SKM-1 (cell line): ENCODE results near the gene C1orf174.

Experiments
- DNase-seq: peaks from one replicate; lab custom pipeline; 2025; ENCODE audit not compliant: unreplicated experiment; lab: John Stamatoyannopoulos, UW

Gene C1orf174

DNA sequence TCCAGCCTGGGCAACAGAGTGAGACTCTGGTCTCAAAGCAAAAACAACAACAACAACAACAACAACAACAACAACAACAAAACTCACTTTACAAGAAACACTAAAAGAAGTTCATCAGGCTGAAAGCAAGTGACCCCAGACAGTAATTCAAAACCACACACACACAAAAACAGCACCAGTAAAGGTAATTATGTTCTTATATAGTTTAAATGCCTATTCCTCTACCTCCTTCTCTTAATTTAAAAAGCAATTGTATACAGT is 1.7 kb downstream of the C1orf174 start:
- DNase-seq = no peak

DNA sequence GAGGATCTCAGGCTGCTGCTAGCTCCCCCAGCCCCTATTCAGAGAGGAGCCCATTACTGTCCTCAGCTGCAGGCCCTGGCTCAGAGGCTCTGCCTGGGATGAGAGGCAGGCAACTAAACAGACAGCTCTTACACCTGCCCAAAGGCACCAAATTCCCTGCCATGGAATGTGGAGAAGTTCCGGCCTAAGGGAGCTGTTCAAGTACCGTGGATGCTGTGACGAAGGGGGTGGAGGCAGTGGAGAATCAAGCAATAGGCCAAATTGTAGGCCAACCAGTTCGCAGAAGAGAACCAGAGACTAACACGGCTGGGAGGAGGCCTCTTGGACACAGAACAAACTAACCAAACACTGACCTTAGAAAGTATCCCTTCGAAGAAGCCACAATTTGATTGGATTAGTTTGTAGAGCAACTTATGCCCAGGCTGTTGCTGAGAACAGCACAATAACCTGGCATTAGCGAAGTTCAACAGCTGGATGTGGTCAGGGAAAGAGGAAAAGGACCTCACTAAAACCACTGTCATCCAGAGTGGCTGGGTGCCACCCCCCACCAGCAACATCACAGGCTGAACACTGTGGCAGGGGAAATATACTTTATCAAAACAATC is 3.6 kb downstream of the C1orf174 start:
- DNase-seq = no peak

GRCh38 chr1:3895951-3896325 is 4.1 kb downstream of the C1orf174 start:
- no peak for DNase-seq

DNA sequence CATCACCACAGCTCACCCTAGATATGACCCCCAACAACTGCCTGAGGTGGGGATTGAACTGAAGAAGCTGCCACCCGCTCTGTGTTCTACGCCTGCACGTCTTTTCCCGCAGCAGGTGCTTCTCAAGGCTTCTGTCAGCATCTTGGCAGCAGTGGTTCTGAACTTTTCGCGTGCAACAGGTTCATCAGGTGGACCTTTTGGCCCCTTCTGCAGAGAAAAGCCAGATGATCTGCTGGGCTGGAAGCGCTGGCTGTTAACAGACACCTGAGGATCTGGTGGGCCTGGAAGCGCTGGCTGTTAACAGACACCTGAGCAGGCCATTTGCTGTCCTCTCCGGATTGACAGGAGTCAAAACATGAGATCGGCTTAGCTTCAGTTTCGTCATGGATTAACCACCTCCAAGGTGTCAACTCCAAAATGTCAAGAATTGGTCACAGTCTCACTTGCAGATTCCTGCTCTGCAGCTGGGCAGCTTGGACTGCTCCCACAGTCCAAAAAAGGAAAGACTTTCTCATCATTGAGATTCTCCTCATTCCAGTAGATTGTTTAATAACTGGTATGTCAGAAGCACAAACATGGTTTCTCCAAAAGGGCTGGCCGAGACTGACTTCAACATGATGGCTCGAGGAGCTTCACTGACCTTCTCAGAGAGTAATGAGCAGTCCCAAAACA is 4.7 kb downstream of the C1orf174 start:
- DNase-seq = no peak

DNA sequence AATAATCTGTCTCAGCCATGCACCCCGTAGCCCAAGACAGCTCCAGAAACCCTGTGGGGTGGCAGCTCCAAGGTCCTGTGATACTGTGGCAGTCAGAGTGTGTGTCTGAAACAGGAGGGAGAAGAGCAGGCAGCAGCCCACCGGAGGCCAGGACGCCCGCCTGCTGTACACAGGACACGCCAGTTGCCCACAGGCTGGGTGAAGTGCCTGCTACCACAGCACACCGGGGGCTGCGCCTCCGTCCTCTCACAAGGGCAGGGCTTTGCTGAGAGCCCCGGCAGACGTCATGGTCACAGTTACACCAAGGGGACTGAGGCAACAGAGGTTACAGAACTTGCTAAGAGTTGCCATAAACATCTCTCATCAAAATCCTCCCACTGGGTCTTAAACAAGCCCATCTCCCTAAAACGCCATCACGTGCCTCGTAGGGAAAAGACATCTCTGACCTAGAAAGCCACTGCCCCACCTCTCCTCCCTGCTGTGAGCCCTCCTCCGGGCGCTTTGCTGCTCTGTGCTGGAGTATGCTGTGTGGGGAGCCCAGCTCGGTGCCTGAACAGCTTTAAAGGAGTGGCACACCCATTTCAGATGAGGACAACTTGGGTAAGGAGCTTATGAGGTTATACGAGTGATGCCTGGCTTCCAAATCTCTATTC is 5.3 kb downstream of the C1orf174 start:
- no peak for DNase-seq

GRCh38 chr1:3893190-3893589 is 6.9 kb downstream of the C1orf174 start:
- DNase-seq = no peak

GRCh38 chr1:3892748-3893147 is 7.3 kb downstream of the C1orf174 start:
- no peak for DNase-seq

DNA sequence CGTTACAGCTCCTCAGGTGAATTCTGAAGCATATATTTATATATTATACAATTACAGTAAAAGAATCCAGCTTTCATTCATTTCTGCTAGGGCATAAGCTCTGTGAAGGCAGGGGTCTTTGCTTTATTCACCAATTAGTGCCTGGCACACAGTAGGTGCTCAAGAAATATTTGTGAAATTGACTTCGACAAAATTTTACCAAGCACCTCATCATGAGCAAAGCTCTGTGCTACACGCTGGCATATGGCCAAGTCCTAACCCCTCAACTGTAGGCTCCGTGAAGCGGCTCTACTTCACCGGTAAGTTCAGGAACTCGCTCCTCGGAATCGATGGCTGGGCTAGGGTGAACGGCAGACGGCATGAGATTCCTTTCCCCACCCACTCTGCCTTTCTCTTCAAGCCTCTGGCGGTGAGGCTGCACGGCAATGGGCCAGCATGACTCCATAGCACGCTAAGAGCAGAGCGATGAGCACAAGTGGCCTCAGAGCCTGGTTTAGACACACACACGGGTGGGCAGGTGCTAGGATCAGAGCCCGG is 8.7 kb downstream of the C1orf174 start:
- DNase-seq = no peak

GRCh38 chr1:3890389-3891328 is 9.4 kb downstream of the C1orf174 start:
- no peak for DNase-seq

DNA sequence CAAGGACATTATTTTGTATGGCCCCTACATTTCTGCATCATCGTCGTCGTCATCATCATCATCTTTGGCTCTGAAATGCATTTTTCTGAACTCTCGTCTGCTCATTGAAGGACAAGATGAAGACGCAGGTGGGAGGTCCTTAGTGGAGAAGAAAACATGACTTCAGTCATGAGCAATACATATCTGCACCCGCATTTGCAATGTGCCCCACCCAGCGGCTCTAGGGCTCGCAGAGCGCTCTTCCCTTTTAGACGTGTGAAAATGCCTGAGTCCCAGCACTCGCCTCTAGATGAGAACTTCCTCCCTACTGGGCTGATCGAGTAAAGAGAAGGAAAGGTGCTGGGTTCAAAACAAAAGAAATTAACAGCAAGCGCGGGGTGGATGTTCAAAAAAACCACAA is 10.1 kb downstream of the C1orf174 start:
- DNase-seq = no peak

- DNase-seq = no peak
Measured at GRCh38 chr1:3888301-3888700, 11.8 kb downstream of the C1orf174 start.

DNA sequence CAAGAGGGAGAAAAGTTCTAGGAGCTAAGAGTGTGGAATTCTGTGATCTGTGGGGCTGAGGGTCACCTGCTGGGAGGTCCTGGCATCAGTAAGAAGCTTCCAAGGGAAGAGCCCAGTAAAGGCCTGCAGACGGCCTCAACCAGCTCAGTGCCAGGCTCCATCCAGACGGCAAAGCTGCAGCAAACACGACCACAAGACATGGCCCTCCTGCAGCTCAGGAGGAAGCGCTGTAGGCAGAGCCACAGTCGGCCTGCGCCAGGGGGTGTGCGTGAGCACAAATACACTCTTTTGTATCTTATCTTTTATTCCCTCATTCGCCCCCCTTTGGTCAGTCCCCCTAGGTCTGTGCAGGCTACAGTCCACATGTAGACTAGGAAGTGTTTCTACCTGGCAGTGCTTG is 13.4 kb downstream of the C1orf174 start:
- no peak for DNase-seq

- no peak for DNase-seq
Measured at GRCh38 chr1:3886106-3886670, 13.9 kb downstream of the C1orf174 start.

- DNase-seq = no peak
Measured at GRCh38 chr1:3885611-3886010, 14.5 kb downstream of the C1orf174 start.

DNA sequence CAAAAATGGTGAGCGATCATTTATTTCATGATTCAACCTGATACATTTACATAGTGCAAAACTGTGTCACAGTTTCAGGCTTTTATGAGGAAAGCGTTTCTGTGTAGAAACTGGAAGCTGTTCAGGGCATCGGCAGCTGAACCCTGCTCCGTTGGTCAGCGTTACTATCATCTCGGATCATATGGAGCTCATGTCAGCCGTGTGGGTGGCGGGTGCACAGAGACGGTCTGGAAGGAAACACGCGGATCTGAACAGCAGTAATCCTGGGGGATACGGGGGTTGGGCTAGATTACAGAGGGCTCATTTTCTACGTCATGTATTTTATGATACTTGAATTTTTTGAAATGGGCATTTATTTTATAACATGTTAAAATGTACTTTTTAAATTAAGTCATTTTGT is 15.1 kb downstream of the C1orf174 start:
- DNase-seq = no peak

- DNase-seq = no peak
Measured at GRCh38 chr1:3883194-3883925, 16.7 kb downstream of the C1orf174 start.

- no peak for DNase-seq
Measured at GRCh38 chr1:3881193-3881480, 18.9 kb downstream of the C1orf174 start.

DNA sequence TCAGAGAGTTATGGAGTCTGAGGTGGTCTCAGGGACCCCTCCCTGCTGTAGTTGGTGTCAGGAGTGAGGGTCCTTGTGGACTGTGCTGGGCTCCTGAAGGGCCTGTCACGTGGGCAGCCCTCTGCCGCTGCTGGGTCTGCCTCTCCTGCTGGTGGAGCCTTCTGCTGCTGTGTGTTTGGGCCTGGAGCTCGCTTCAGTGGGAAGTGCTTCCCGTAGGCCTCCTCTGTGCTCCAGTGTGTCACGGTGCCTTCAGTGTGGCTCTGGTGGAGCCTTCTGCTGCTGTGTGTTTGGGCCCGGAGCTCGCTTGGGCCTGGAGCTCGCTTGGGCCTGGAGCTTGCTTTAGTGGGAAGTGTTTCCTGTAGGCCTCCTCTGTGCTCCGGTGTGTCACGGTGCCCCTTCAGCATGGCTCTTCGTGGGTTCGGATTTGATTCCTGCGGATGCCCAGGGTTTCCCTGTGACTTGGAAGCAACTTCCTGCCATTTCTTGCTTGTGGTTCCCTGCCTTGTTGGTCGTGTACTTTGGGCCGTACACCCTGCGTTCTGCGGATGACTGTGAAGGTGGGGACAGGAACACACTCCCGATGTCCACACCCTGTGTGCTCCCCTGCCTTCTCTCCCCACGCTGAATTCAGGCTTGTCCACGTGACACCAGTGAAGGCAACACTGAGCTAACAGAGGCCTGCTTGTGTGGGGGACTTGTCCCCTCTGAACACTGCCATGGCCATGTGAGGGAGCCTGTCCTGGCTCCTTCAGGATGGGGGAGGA is 19.5 kb downstream of the C1orf174 start:
- DNase-seq = no peak

GRCh38 chr1:3879787-3880428 is 20.2 kb downstream of the C1orf174 start:
- no peak for DNase-seq

DNA sequence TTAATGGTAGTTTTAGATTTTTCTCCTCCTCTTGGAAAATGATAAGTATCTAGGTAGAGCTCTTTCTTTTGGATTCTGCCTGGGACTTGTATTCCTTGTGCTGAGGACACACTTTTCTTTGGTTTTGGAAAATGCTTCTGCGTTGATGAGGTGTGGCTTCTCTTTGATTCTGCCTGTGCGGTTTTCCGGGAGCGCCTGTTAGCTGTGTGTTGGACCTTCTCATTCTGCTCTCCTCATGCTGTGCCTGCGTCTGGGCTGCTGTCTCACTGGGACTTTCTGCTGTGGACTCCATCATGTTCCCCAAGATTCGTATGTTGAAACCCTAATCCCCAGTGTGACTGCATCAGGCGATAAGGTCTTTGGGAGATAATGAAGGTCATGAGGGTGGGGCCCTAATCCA is 21.0 kb downstream of the C1orf174 start:
- no peak for DNase-seq
